ENCODE measurements around the gene COL5A1.
"Not testable (repeated sequence)": the region's sequence is repeated elsewhere in the genome, so short reads cannot be mapped to it uniquely, and the experiment has no call there.

COL5A1 gene

GRCh38 chr9:134676886-134677285, 35.3 kb downstream of the COL5A1 start:
- DNase-seq (ENCODE audit: low read depth) = no peak

GRCh38 chr9:134677743-134678142, 36.1 kb downstream of the COL5A1 start:
- no peak for DNase-seq (ENCODE audit: low read depth)

DNA sequence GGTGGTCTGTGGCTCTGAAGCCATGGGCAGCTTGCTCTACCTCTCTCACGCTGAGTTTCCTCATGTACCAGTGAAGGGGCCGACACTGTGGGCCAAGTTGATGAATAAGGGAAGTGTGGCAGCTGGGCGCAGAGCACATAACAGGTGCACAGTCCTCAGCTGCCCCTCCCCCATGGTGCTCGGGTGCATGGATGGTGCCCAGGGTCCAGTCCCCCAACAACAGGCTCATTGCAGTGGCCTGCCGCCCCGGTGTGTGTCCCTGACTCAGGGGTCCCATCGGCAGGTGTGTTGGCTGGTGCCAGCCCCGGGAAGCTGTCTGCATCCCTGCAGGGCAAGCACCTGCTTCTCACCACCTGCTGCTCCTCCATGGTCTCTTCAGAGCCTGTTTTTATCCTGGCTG, 36.6 kb downstream of the COL5A1 start:
- no peak for DNase-seq (ENCODE audit: low read depth)

DNA sequence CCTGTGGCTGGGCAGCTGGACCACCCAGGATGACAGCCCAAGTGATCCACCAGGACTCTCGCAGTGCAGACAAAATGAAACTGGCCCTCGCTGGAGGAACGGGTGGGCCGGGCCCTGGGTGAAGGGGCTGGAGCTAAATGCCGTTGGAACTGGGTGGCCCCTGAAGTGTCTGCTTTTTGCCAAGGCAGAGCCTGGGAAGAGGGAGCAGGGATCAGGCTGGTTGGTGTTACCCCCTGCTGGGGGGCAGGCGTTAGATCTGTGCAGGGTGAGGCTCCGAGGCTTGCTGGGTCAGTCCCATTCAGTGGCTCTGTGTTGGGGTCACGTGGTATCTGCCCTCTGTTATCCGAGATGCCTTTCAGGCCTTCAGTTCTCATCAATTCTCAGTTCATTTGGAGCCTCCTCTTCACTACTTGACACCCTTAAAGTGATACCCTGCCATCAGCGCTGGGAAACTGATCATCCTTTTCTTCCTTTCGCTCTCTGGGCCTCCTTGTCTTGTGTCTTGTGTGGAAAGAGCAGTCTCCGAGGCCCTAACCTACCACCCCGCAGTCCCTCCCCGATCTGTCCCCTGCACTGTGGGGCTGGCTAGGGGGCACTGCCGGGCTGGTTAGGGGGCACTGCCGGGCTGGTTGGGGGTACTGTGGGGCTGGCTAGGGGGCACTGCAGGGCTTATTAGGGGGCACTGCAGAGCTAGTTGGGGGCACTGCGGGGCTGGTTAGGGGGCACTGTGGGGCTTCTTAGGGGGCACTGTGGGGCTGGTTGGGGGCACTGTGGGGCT, 37.3 kb downstream of the COL5A1 start:
- DNase-seq (ENCODE audit: low read depth) = no peak

DNA sequence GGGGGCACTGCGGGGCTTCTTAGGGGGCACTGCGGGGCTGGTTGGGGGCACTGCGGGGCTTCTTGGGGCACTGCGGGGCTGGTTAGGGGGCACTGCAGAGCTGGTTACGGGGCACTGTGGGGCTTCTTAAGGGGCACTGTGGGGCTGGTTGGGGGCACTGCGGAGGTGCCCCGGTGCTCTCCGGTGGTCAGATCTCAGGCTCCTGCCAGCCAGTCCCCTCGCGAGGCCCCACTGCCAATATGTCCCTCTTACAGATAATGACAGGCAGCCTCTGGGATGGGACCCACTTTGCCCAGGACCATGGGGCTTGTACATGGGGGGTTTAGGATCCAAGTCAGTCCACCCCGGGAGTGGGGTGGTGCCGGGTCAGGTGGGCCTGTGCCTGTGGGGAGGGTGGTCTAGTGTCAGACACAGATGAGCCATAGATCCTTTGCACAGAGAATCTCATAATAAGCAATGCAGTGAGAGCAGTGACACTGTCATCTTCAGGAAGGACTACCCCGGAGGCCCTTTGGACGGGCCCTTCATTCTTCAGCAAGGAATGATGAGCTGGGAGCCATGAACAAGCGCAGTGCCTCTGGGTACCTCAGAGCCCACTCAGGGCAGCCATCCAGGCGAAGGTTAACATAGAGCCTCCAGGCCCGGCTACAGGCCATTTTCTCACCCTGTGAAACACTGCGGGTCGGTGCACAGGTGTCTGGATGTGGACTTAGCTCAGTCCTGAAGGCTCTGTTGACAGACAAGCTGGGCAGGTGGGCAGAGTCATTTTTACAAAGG, 38.2 kb downstream of the COL5A1 start:
- no peak for DNase-seq (ENCODE audit: low read depth)

- DNase-seq (ENCODE audit: low read depth) = no peak
Observed at GRCh38 chr9:134680393-134681060, 38.9 kb downstream of the COL5A1 start.

- DNase-seq (ENCODE audit: low read depth) = peak; percentile 41
Observed at GRCh38 chr9:134681061-134681661, 39.6 kb downstream of the COL5A1 start.

DNA sequence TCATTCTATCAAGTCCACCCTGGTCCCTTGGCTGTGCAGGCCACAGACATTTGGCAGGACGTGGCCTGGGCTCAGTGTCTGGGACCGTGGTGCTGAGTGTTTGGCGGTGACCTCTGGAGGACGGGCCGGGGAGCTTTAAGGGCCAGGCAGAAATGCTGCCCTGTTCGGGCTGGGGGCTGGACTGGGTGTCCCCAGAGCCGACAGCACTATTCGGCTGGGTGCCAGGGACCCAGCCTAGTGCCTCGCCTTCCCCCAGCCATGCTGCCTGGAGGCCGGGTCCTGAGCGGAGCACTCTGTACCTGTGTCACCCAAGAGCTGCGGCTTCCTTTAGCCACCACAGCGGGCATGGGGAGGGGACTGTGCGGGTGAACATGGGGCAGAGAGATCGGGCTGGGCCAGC, 40.4 kb downstream of the COL5A1 start:
- DNase-seq (ENCODE audit: low read depth) = no peak

DNA sequence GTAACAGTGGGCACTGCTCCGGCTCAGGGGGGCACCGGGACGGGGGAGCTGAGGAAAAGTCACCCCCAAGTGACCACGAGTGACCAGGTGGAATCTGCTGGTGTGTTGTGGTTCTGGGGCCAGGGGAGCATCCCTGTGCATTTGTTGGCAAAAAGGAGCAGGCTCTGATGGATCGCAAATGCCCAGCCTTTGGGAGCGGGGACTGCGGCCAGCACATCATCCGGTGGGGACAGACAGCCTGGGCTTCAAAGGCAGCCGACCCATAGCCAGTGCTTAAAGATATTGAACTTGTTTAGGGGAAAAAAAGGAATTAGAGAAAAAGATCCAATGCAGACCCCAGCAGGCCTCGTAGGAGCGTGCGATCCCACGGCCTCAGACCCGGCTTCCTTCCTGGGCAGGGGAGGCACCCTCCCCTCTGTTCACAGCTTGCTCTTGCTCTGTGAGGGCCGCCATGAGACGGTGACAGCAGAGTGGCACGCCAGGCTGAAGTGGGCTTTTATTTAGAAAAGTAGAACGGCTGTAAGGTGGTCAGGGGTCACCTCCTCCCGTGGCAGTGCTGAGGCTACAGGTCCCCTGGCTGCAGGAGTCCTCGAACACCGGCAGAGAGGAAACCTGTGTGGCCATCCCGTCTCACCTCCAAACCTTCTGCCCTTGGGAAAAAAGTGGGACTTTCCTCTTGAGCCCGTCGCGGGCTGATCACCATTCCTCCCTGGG, 41.2 kb downstream of the COL5A1 start:
- DNase-seq (ENCODE audit: low read depth) = no peak

- DNase-seq (ENCODE audit: low read depth) = peak; percentile 30
Observed at GRCh38 chr9:134683714-134684374, 42.2 kb downstream of the COL5A1 start.

DNA sequence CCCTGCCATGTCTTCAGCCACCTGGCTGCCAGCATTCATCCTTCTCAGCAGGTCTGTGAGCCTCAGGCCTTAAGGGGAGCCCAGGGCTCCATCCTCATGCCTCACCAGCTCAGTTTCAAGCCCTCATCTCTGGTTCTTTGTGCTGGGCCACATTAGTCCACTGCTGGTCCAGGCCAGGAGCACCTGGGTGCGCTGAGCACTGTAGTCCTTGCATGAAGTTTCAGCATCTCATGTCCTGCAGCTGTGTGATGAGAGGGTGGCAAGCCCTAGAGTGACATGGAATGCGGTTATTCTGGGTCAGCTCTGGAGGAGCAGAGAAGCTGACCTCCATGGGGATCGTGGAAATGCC, 42.7 kb downstream of the COL5A1 start:
- DNase-seq (ENCODE audit: low read depth) = no peak

DNA sequence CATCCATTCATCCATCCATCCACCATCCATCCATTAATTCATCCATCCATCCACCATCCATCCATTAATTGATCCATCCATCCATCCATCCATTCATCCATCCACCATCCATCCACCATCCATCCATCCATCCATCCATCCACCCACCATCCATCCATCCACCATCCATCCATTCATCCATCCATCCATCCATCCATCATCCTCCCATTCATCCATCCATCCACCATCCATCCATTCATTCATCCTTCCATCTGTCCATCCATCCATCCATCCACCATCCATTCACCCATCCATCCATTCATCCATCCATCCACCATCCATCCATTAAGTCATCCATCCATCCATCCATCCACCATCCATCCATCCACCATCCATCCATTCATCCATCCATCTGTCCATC, 43.3 kb downstream of the COL5A1 start:
- not testable (repeated sequence) for DNase-seq (ENCODE audit: low read depth)

DNA sequence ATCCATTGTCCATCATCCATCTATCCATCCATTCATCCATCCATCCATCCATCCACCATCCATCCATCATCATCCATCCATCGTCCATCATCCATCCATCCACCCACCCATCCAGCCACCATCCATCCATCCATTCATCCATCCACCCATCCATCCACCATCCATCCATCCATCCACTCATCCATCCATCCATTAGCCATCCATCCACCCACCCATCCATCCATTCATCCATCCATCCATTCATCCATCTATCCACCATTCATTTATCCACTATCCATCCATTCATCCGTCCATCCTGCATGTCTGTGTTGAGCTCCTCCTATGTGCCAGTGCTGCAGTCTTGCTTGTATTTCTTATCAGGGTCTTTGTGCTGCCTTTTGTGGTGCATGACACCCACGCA, 44.2 kb downstream of the COL5A1 start:
- no peak for DNase-seq (ENCODE audit: low read depth)

GRCh38 chr9:134686896-134687295, 45.3 kb downstream of the COL5A1 start:
- DNase-seq (ENCODE audit: low read depth) = no peak

DNA sequence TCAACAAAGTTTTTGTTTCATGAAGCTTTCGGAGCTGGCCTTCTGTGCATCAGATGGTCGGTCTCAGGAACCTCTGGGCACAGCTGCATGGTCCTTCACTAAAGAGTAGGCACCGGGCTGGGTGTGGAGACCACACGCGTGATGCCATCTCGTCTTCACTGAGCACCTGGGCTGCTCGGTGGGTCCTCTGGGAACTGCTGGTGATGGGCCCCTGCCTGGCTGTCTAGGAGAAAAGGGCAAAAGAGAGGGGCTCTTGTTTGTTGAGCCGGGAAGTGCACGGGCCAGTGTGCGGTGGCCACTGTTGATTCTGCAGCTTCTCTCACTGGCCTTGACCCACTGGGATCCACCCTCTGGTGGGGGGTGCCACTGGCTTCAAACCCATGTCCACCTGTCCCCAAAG, 46.0 kb downstream of the COL5A1 start:
- DNase-seq (ENCODE audit: low read depth) = no peak

DNA sequence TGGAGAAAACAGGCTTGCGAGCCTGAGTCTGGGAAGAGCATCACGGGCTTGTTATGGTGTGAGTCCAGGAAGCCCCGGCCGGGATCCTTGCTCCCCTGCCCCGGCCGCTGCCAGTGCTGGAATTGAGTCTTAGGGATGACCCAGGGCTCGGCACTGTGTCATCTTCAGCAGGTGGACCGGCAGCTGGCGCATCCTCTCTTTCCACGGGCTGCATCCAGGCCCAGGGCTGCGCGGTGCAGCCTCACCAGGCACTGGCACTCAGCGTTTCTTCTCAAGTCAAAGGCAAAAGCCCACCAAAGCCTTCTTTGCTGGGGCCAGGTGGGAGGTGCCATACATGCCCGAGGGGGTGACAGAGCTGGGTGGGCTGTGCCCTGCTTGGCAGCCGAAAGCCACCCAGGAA, 46.6 kb downstream of the COL5A1 start:
- no peak for DNase-seq (ENCODE audit: low read depth)

GRCh38 chr9:134688661-134689320, 47.2 kb downstream of the COL5A1 start:
- no peak for DNase-seq (ENCODE audit: low read depth)

DNA sequence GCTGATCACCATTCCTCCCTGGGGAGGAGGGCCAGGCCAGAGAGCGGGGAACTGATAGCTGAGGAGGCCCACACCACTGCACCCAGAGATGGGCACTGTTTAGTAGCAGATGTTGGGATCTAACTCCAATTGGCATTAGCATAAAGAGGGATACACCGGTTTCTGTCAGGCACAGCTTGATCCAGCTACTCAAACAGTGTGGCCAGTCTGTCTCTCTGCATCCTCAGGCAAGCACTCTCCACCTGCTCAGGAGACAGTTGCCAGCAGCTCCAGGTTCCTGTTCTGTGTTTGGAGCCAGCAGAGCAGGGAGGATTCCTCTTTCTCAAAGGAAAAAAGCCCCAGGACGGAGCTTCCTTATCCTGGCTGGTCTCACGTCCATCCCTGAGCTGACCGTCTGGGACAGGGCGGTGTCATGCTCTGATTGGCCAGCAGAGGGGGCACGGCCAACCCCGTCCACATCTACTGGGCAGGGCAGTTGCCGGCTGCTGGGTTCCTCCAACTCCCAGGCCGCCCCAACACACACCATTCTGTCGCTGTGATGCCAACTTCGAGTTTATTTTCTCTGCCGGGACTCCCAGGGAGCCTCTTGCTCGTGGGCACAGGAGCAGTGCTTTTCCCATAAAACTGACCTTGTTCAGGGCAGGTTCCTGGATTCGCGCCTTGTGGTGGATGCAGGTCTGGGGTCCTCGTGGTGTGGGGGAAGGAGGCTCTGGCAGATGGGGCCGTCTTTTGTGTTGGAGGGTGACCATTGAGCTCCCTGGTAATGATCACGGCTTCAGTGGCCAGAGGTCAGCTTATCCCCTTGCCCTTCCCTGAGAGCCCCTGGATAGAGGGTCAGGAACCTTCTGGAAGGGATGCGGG, 47.9 kb downstream of the COL5A1 start:
- DNase-seq (ENCODE audit: low read depth) = peak; percentile 66

- no peak for DNase-seq (ENCODE audit: low read depth)
Observed at GRCh38 chr9:134690301-134690751, 48.7 kb downstream of the COL5A1 start.

Measured in ELR (cell line).